NK-92 treated with Interleukin-12 subunit alpha and Interleukin-12 subunit beta, amount 100 ng/mL, for 24 hours (cell line): ENCODE data around the gene NFYB.
"Not testable (repeated sequence)": the region's sequence is repeated elsewhere in the genome, so short reads cannot be mapped to it uniquely, and the experiment has no call there.

ENCODE experiments used
- DNase-seq: peaks from one replicate; lab custom pipeline; 2025; lab: John Stamatoyannopoulos, UW

NFYB gene

DNA sequence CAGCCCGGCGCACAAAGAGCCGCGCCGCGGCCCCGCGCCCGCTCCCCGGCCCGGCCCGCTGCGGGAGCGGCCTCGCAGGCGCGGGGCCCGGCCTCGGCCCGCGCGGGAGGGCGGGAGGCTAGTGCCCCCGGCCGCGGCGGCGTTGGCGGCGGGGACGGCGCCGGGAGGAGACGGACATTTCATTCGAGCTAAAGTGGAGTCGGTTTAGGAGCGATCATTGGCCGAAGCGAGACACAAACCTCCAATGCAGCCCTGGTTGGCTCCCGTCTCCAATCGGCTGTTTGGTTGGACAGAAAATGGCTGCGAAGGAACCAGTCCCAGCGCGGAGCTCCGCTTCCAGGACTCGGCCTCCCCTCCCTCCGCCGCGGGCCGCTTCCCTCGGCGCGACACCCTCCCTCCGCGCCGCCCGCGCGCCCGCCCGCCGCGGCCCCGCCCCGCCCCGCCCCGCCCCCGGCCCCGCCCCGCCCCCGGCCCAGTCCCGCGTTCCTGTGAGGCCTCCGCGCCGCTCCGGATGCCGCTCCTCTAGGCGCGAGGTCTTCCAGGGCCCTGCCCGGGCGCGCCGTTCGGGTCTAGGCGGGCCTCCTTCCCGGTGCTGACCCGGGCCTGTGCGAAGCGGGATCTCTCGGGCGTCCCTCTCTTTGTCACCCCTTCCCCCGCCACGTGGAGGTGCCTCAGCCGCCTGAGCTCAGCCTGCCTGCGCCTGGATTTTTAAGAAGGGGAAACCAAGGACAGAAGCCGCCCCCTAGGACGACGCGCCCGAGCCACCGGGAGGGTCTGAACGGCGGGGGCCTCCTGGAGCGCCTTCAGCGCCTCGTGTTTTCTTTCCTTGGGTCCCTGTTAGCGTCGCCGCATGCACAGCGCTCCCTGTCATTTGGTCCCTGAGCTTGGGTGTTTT, at the start of gene NFYB:
TSS of gene NFYB (minus strand) at position 309 of the 895 bp plus-strand sequence. CDS start 2,757 bp downstream, outside the sequence.
- DNase-seq, result peak; percentile 86

DNA sequence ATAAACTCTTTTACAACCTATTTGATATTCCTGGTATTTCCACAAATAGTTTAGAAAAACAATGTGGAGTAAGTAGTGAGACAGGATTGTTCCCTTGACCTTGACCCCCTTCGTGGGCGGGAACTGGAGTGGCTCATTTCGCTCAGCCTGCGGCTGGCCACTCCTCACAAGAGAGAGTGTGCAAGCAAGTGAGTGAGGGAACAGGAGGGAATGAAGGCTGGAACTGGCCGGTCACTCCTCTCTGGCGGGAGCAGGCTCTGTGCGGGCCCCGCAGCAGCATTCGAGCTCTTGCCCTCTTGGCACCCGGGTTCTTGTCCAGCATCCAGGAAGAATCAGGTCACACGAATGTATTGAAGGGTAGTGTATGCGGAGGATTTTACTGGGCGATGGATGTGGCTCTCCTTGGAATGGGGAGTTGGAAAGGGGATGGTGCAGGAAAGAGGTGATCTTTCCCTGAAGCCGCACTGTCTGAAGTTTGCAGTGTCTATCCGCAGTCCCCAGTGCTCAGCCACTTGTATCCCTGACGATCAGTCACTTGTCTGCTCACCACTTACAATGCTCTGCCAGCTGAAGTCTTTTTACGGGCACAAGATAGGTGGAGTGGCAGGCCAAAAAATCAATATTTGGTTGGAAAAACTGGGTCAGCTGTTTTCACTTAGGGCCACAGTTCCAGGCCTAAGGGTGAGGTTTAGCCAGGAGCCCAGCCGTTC, 49.6 kb upstream of the NFYB start:
- no peak for DNase-seq

DNA sequence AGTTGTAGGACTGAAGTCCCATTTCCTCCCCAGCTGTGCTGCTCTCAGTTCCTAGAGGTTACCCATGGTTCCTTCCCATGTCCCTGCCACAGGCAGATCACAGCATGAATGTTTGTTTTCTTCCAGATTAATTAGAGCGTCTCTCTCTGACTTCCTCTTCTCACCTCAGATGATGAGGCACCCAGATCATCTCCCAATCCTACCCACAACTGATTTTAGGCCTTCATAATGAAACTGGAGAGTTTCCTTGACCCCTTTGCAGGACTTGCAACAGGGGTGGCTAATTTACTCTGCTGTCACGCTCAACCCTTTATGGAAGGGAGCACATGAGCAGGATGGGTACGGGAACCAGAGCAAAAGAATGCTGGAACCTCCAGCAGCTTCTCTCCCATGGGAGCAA, 45.4 kb upstream of the NFYB start:
- no peak for DNase-seq

DNA sequence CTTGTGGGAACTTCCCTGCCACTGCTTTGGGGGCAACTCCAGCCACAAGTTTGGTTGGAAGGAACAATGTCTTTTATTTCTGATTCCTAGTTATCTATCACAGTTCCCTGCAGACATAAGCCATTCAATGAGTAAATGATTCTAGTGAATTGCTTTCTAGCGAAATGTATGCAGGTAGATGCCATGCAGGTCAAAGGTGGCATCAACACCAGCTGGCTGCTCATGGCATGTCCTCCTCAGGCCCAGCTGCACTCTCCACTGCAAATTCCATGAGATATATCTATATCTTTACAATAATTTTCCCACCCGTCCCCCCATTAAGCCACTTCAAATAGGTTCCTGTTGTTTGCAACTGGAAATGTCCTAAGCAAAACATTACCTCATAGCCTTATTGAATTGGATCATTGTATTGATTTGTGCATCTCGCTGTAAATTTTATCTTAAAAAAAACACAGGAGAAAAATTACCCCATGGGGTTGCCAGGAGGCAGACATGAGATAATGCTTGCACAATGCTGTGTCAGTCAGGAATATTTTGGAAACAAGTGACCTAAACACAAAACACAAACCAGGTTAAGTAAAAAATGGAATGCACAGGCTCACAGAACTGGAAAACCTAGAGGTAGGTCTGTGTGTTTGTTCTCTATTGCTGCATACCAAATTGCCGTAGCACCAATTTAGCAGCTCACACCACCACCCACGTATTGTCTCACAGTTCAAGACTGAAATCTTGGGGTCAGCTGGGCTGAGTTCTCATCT, 44.8 kb upstream of the NFYB start:
- DNase-seq, result no peak

DNA sequence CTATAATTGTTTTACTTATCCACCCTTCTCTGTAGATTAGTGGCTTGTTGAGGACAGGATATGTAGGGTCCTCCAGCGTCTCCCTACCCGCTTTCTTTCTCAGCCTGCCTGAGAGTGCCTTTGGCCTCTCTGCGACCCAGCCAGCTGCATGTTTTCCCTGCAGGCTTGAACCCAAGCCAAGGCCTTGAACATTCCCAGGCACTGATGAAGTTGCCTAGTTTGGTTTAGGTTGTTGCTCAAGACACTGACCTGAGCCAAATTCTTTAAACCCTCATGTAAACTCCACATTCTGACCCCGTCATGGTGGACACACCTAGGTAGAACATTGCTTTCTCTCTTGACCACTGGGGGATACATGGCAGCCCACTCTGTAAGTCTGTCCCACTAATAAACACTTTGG, 44.1 kb upstream of the NFYB start:
- no peak for DNase-seq

DNA sequence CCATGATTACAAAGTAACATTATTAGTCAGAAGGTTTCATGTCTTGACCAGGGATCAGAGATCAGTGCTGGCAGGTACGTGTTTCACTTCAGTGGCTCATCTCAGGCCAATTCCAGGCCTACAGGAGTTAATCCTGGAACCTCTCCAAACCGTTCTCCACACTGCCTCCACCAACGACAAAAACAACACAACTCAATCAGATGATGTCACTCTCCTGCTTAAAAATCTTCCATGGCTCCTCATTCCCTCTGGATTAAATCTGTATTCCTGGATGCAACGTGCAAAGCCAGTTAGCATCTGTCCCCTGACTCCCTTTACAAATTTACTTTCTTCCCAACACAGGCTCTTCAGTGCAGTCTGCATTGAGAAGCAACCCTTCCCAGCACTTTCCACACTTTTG, 43.3 kb upstream of the NFYB start:
- no peak for DNase-seq

DNA sequence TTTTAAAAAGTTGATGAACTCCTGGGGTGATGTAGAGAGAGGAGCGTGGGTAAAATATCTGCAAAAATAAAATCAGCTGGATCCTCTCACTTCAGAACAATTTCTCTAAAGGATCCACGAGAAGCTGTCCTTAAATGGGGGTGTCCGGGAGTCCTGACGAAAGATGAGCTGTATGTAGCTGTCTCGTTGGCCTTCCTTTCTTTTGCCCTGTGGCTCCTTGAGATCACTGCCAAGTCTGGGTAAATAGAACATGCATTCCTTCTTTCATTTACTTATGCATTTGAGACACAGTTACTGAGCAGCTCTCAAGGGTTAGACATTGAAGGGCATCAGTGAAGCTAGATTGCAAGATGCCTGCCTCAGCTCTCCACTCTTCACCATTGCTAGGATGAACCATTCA, 42.4 kb upstream of the NFYB start:
- DNase-seq, result no peak

DNA sequence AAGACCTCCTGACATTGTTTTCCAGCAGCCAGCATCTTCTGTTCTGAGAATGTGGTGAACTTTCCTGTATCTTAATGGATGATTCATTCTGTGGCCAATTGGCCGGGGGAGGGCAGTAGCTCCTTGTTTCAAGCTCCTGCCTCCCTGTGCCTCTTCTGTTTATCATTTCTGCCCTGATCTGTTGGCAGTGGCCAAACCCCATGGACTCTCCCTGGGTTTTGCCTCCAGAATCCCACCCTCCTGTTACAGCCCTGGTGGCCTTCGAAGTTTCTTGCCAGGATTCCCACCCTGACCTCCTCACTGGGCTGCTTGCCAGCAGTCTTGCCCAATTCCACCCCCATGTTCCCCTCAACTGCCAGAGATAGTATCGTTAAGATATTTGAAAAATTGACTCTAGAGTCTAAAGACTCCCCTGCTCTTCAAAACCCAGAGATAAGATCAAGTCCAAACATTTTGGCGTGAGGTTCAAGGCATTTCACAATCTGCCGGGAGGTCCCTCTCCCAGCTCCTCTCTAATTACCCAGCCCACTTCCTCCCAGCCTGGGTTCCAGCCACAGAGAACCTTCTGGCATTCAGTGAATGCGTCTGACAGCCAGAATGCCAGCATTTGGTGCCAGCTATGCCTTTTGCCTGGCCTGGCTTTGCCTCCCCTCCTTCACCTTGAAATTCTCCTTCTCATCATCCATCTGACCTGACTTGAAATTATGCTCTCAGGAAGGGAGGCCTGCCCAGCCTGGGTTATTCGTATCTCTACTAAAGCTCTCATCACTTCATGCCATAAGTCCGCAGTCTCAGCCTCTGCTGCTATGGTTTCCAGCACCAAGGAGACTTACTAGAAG, 39.9 kb upstream of the NFYB start:
- DNase-seq, result peak; percentile 49

DNA sequence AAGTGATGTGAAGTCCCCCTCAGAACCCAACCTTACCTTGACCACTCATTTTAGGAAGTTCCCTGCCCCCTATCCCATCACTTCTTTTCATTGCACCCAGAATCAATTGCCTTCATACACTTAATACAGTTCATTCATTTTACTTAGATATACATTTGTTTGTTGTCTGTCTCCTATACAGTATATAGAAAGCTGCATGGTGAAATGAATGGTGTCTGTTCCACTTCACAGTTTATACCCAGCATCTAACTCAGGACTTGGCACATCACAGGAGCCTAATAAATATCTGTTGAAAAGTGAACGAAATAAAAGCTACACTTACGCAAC, 39.3 kb upstream of the NFYB start:
- DNase-seq, result no peak

DNA sequence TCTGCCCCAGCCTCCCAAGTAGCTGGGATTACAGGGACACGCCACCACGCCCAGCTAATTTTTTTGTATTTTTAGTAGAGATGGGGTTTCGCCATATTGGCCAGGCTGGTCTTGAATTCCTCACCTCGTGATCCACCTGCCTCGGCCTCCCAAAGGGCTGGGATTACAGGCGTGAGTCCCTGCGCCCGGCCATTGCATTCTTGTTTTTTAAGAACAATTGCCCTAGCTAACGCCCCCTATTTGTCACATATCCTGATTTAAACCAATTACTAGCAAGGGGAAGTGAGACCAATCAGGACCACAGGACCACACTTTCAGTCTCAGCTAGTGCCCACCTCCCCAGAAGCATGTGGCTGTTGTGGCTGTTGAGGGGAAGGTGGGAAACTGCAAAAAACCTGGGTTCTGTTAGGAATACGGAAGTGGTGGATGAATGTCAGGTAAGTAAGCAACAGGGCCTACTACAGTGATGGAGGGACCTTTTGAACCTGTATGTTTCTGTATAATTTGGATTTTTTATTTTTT, 37.8 kb upstream of the NFYB start:
- no peak for DNase-seq

DNA sequence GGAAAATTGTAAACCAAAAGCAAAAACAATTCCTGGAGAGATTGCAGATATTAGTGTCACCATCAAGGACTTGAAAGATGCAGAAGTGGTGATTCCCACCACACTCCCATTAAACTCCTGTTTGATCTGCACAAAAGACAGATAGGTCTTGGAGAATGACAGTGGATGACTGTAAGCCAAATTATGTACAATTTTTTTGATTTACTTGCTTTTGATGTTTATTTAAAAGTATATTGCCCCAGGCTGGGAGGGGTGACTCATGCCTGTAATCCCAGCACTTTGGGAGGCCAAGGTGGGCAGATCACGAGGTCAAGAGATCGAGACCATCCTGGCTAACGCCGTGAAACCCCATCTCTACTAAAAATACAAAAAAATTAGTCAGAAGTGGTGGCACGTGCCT, 35.8 kb upstream of the NFYB start:
- not testable (repeated sequence) for DNase-seq

DNA sequence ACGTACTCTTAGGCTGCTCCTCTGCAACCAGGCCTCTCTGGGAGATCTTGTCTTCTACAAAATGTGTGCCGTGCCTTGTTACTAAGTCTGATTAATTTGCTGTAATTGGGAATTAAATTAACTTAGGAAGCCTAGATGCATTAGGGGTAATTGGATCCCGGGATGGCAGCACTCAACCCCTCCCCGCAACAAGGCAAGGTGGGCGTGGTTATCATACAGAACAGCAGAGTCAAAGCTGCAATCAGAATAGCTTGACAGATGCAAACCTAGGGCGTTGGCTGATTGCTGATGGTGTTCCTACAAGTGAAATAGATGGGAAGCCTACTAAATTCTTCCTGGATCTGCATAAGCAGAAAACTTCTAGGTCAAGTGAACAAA, 34.5 kb upstream of the NFYB start:
- DNase-seq, result no peak

DNA sequence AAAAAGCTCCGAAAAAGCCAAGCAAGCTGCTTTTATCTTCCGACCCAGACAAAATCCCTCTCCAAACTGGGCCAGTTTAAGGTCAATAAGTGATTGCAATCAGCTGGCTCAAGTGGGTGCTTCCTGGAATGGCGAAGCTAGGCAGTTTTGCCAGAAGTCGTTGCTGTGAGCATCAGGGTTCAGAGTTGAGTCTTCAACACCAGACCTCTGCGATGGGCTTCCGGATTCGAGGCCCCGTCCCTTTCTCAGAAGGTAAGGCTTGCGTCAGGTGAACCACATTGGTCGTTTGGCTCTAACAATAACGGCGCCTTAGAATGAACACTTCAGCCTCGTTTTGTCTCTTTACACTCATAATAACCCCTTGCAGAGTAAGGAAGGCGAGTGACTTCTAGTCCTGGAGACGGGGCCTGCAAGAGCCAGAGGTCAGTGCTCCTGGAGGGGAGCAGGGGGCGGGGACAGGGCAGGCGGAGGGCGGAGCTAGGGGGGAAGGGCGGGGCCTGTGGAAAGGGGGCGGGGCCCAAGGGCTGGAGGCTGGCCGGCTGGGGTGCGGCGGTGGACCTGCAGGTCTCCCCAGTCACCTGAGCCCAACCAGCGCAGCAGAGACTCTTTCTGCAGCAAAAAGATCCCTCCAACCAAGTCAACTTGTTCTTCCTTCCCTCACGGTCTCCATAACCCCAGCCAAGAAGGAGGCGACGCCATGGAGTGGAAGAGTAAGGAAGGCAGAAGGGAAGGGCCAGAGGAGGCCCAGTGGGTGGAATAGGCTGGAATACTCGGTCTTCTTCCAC, 34.0 kb upstream of the NFYB start:
- DNase-seq, result no peak

DNA sequence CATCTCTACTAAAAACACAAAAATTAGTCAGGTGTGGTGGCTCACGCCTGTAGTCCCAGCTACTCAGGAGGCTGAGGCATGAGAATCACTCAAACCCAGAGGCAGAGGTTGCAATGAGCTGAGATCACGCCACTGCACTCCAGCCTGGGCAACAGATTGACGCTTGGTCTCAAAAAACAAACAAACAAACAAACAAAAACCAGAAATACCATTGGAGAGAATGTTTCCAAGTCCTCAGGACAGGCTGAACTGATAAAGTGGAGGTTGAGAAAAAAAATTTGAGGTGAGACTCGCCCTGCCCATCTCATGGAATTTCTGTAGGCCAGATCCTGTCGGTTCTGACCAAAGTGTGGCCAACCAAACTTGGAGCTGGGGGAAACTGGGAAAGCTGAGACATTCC, 30.6 kb upstream of the NFYB start:
- DNase-seq, result no peak

DNA sequence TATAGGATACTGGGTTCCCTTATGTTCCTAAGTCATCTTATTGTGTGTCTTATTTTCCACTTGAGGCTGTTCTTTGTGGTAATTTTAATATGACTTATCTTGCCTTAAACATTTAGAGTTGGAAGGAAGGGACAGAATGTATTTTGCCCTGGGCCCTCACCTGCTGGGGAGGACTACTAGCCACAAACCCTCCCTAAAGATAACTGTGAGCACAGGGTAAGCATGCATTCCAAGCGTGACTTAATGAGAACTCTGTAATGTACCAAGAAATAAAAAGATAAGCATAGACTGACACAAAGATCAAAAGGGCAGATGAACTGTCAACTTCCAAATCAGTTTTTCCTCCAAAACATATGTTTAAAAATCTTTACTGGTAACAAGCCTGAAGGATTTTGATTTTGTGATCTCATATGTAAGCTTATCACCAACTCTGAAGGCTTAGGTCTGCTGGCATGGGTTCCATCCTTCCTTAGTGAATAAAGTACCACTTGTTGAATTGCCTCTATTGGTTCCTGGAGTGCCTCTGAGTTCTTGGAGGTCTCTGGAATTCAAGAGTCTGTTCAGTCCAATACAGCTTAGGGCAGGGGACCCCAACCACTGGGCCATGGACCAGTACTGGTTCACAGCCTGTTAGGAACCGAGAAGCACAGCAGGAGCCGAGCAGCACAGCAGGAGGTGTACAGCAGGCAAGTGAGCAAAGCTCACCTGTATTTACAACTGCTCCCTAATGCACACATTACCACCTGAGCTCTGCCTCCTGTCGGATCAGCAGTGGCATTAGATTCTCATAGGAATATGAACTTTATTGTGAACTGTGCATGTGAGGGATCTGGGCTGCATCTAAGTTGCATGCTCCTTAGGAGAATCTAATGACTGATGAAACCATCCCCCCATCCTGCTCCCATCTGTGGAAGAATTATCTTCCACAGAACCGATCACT, 29.8 kb upstream of the NFYB start:
- no peak for DNase-seq

DNA sequence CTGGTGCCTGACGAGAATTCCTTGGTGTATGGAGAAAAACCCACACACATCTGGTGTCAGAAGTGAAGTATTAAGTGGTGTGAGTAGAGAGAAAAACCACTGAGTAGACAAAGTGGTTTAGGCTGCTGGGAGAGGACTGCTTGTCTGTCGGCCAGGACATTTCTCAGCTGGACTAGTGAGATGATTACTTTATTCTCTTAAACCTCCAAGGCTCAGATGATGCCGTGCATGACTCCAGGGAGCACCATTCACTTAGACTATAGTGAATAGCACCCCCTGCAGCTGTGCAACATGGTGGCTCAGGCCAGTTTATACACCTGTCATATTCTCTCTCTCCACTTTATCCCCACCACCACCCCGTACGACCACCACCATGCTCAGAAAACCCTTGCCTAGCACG, 28.5 kb upstream of the NFYB start:
- DNase-seq, result no peak

DNA sequence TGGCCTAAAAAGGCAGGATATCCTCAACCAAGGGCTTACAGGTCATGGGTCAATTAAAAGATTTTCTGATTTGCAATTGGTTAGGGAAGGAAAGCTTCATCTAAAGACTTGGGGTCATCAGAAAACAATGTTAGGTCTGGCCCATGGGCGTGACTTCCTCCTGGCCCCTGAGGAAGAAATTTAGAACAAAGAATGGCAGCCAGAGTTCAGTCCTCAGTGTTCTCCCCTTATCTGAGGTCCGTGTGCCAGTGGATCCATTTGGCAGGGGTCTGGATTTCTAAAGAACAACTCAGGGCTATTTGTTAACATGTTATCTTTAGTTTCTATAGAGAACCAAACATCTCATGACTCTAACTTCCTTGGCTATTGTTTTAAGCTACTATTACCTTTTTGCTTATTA, 27.8 kb upstream of the NFYB start:
- no peak for DNase-seq

DNA sequence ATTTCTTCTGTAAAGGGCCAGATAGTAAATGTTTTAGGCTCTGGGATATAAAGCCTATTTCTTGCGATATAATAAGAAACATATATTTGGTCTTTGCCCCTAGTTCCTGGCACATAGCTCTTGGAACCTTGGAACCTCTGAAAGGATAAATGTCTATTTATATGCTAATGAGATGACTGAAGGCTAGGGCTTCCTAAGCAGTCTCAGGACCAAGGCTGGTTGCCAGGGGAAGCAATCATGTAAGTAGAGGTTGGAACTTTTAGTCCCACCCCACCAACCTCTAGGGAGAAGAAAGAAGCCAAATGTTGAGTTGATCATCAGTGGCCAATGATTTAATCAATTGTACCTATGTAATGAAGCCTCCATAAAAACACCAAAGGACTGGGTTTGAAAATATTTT, 26.6 kb upstream of the NFYB start:
- no peak for DNase-seq

DNA sequence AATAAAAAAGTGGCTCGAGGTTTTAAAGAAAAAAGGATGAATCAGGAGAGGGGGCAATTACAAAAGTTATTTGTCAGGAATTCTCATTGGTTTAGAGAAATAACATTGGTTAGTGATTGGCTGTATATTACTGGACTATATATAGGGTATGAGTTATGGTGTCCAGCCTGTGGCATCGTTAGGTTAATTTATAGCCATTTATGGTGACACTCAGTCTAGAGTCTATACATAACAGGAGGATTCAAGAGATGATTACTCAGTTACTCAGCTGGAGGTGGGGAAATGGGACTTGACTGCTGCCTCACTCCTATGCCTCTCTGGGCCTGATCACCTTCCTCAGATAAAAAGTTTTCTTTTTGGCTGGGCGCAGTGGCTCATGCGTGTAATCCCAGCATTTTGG, 25.6 kb upstream of the NFYB start:
- no peak for DNase-seq

DNA sequence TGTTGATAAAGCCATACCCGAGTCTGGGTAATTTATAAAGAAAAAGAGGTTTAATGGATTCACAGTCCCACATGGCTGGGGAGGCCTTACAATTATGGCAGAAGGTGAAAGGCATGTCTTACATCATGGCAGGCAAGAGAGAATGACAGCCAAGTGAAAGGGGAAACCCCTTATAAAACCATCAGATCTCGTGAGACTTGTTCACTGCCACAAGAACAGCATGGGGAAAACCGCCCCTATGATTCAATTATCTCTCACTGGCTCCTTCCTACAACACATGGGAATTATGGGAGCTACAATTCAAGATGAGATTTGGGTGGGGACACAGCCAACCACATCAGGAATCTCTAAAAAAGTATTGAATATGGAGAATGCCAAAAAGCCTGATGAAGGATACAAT, 25.0 kb upstream of the NFYB start:
- DNase-seq, result not testable (repeated sequence)
